ENCODE measurements around the gene CLDN24.
"Not testable (repeated sequence)": the region's sequence is repeated elsewhere in the genome, so short reads cannot be mapped to it uniquely, and the experiment has no call there.

The CLDN24 gene

DNA sequence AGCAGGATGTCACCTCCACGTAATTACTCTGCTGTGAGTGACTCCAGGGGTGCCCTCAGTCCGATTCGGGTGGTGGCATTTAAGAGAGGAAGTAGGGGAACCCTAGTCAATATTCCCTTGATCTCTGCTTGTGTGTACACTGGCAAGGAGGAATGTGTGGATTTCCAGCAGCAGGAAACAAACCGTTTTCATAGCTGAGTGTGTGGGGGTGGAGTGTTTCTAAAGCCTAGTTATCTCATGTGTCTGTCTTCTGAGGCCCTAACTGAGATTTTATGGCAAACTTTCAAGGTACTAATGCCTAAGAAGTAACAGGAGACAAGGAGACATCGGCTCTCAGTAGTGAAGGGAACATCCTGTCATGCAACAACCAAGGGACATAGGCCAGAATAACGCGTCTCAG is 6.6 kb upstream of the CLDN24 start:
- Histone ChIP-seq H3K9ac (ENCODE audit: low read length) (no peak overlapping the region), H3K79me2 (ENCODE audit: low read length) (no peaks in the 10 kb centered on the region), H4K20me1 (ENCODE audit: insufficient read depth, low read length) (no peaks in the 10 kb centered on the region), H3K27me3 (replicated peaks; ENCODE audit: insufficient read depth, low read length) (no peaks in the 10 kb centered on the region), H3K27ac (ENCODE audit: low read length) (no peak overlapping the region), H3K9me2 (replicated peaks; ENCODE audit: insufficient read depth, low read length) (no peaks in the 10 kb centered on the region), H3F3A (ENCODE audit: insufficient read depth, low read length) (no peaks in the 10 kb centered on the region), H3K4me2 (ENCODE audit: low read depth, low read length) (no peak overlapping the region), H3K4me1 (ENCODE audit: low read length) (no peaks in the 10 kb centered on the region), H2AFZ (ENCODE audit: low read length) (no peak overlapping the region), H3K9me3 (replicated peaks; ENCODE audit: insufficient read depth, low read length) (no peaks in the 10 kb centered on the region), H3K36me3 (replicated peaks; ENCODE audit: insufficient read depth, low read length) (no peaks in the 10 kb centered on the region), H3K4me3 (ENCODE audit: low read length) (no peak overlapping the region)
- no peak for DNase-seq
- TF ChIP-seq EZH2 (optimal IDR thresholded peaks at IDR 0.05; ENCODE audit: low read depth, low read length) (no peak), EZH2phosphoT487 (IDR thresholded peaks at IDR 0.05; ENCODE audit: low read length) (no peak), CTCF (IDR thresholded peaks at IDR 0.05; ENCODE audit: low read length) (no peak)

- Histone ChIP-seq H3K4me3 (ENCODE audit: low read length) (no peak overlapping the region), H3K4me2 (ENCODE audit: low read depth, low read length) (no peak overlapping the region), H3K27ac (ENCODE audit: low read length) (no peak overlapping the region), H3K9me2 (replicated peaks; ENCODE audit: insufficient read depth, low read length) (no peaks in the 10 kb centered on the region), H3F3A (ENCODE audit: insufficient read depth, low read length) (no peaks in the 10 kb centered on the region), H3K9ac (ENCODE audit: low read length) (no peak overlapping the region), H4K20me1 (ENCODE audit: insufficient read depth, low read length) (no peaks in the 10 kb centered on the region), H2AFZ (ENCODE audit: low read length) (no peak overlapping the region), H3K27me3 (replicated peaks; ENCODE audit: insufficient read depth, low read length) (no peaks in the 10 kb centered on the region), H3K9me3 (replicated peaks; ENCODE audit: insufficient read depth, low read length) (no peaks in the 10 kb centered on the region), H3K36me3 (replicated peaks; ENCODE audit: insufficient read depth, low read length) (no peaks in the 10 kb centered on the region), H3K79me2 (ENCODE audit: low read length) (no peaks in the 10 kb centered on the region), H3K4me1 (ENCODE audit: low read length) (no peaks in the 10 kb centered on the region)
- no peak for DNase-seq
- no peak for TF ChIP-seq CTCF (IDR thresholded peaks at IDR 0.05; ENCODE audit: low read length)
Observed at GRCh38 chr4:183327827-183328226, 5.6 kb upstream of the CLDN24 start.

DNA sequence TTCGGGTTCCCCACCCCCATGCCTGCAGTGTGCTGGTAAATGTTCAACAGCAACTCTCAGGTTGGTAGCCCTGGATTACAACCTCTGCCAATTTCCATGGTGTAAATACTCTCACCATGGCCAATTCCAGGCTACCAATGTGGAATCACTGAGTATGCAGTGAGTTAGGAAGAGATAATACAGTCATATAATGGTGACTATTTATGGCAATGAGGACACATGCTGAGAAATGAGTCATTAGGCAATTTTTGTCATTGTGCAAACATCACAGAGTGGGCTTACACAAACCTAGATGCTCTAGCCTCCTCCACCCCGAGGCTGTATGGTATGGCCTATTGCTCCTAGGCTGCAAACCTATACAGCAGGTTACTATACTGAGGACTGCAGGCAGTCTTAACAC is 4.6 kb upstream of the CLDN24 start:
- no peak for DNase-seq
- Histone ChIP-seq H4K20me1 (ENCODE audit: insufficient read depth, low read length) (no peaks in the 10 kb centered on the region), H3K4me1 (ENCODE audit: low read length) (no peaks in the 10 kb centered on the region), H3K36me3 (replicated peaks; ENCODE audit: insufficient read depth, low read length) (no peaks in the 10 kb centered on the region), H3K27ac (ENCODE audit: low read length) (no peak overlapping the region), H3K79me2 (ENCODE audit: low read length) (no peaks in the 10 kb centered on the region), H3K9me3 (replicated peaks; ENCODE audit: insufficient read depth, low read length) (no peaks in the 10 kb centered on the region), H3K9me2 (replicated peaks; ENCODE audit: insufficient read depth, low read length) (no peaks in the 10 kb centered on the region), H2AFZ (ENCODE audit: low read length) (no peak overlapping the region), H3K27me3 (replicated peaks; ENCODE audit: insufficient read depth, low read length) (no peaks in the 10 kb centered on the region), H3K4me2 (ENCODE audit: low read depth, low read length) (no peak overlapping the region), H3F3A (ENCODE audit: insufficient read depth, low read length) (no peaks in the 10 kb centered on the region), H3K4me3 (ENCODE audit: low read length) (no peak overlapping the region), H3K9ac (ENCODE audit: low read length) (no peak overlapping the region)
- TF ChIP-seq EZH2phosphoT487 (IDR thresholded peaks at IDR 0.05; ENCODE audit: low read length) (no peak), EZH2 (optimal IDR thresholded peaks at IDR 0.05; ENCODE audit: low read depth, low read length) (no peak), CTCF (IDR thresholded peaks at IDR 0.05; ENCODE audit: low read length) (no peak)

- H3K9me2 ChIP-seq (replicated peaks; ENCODE audit: insufficient read depth, low read length) = not testable (repeated sequence)
Observed at GRCh38 chr4:183326387-183326786, 4.2 kb upstream of the CLDN24 start.

More at GRCh38 chr4:183326387-183326786, 4.2 kb upstream of the CLDN24 start:
- H3K27me3 ChIP-seq (replicated peaks; ENCODE audit: insufficient read depth, low read length); H3K79me2 ChIP-seq (ENCODE audit: low read length); DNase-seq; H3K4me3 ChIP-seq (ENCODE audit: low read length); H3K27ac ChIP-seq (ENCODE audit: low read length); H3K9ac ChIP-seq (ENCODE audit: low read length); H3K9me3 ChIP-seq (replicated peaks; ENCODE audit: insufficient read depth, low read length); H3F3A ChIP-seq (ENCODE audit: insufficient read depth, low read length); H2AFZ ChIP-seq (ENCODE audit: low read length); H3K4me2 ChIP-seq (ENCODE audit: low read depth, low read length); H3K36me3 ChIP-seq (replicated peaks; ENCODE audit: insufficient read depth, low read length); H4K20me1 ChIP-seq (ENCODE audit: insufficient read depth, low read length); H3K4me1 ChIP-seq (ENCODE audit: low read length): not testable (repeated sequence)
